HCT116 (cell line): Measurements from ENCODE around the gene CSTF2.

Source experiments
- CTCF ChIP-seq, 3 experiments: fragments of 200-600 bp in 1 of 3; sonication (generic) in 1 of 3; IDR thresholded peaks in 2 of 3; conservative IDR thresholded peaks in 1 of 3; 2 replicates each; pipeline ENCODE4 v1.5.1; 2012 to 2017; ENCODE audit warnings: low read depth in 2 of 3, low read length in 2 of 3, antibody characterized with exemption in 1 of 3, borderline replicate concordance in 1 of 3, control low read depth in 1 of 3, mild to moderate bottlenecking in 1 of 3, mixed read lengths in 1 of 3, mixed run types in 1 of 3, moderate library complexity in 1 of 3; ENCODE audit not compliant: insufficient read depth in 1 of 3
- EZH2 ChIP-seq: fragments of 200-600 bp; sonication (generic); IDR thresholded peaks from 2 replicates; pipeline ENCODE4 v1.6.1; 2017; ENCODE audit warnings: antibody characterized with exemption, mixed run types

- TF ChIP-seq EZH2 (no peak), CTCF (IDR thresholded peaks at IDR 0.05 in 2 of 3, conservative IDR thresholded peaks at IDR 0.05 in 1 of 3; ENCODE audit: borderline replicate concordance in 1 of 3, insufficient read depth in 1 of 3, low read depth in 2 of 3, low read length in 2 of 3) (no peak)
These were observed 22.8 kb upstream of the CSTF2 start for GRCh38 chrX:100797359-100797758.
